ENCODE data around the gene DUSP14. TPM values are rescaled to one million over a fixed set of nuclear protein-coding genes. Genes with fewer than 3 reads are reported as not detected.

The DUSP14 gene
- total RNA-seq, 2 donors from 2014 or later = 35.3 to 39.6 TPM

DNA sequence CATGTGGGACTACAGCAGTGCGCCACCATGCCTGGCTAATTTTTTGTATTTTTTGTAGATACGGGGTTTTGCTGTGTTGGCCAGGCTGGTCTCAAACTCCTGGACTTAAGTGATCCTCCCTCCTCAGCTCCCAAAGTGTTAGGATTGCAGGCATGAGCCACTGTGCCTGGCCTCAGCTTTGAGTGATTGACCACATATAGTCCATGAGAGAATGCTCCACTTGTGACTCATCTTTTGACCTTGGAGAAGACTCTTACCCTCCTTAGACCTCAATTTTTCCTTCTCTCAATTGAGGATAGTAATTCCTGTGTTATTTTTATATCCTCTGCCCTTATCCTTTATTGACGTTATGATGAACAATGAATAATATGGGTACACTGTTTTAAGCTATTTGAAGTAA is 30.9 kb upstream of the DUSP14 start:
- TF ChIP-seq, protein P1, sequence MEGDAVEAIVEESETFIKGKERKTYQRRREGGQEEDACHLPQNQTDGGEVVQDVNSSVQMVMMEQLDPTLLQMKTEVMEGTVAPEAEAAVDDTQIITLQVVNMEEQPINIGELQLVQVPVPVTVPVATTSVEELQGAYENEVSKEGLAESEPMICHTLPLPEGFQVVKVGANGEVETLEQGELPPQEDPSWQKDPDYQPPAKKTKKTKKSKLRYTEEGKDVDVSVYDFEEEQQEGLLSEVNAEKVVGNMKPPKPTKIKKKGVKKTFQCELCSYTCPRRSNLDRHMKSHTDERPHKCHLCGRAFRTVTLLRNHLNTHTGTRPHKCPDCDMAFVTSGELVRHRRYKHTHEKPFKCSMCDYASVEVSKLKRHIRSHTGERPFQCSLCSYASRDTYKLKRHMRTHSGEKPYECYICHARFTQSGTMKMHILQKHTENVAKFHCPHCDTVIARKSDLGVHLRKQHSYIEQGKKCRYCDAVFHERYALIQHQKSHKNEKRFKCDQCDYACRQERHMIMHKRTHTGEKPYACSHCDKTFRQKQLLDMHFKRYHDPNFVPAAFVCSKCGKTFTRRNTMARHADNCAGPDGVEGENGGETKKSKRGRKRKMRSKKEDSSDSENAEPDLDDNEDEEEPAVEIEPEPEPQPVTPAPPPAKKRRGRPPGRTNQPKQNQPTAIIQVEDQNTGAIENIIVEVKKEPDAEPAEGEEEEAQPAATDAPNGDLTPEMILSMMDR (IDR thresholded peaks at IDR 0.05) = no peak
- Histone ChIP-seq H3K4me1 (no peaks in the 10 kb centered on the region), H3K4me3 (no peak overlapping the region), H3K9me3 (no peaks in the 10 kb centered on the region), H3K27ac (no peak overlapping the region), H3K27me3 (no peaks in the 10 kb centered on the region), H3K36me3 (peaks cover 6% of the 10 kb centered on the region)
- DNase-seq (ENCODE audit: low spot score) = no peak

DNA sequence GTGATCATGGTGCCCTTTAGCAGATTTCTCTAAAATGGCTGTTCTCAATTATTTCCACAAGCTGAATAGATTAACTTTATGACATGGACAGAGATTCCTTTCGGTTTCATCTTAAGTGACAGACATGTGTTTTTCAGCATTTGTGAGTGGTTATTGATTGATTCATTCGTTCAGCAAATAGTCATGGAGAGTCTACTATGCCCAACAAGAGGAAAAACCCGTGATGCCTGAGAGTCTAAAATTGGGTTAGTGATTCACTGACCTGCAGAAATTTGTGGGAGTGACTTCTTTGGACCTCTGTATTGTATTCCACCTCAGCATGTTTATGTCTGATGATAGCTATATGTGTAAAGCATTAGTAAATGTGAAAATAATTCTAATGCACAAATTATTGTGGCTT is 28.0 kb upstream of the DUSP14 start:
- Histone ChIP-seq H3K27ac (no peak overlapping the region), H3K4me1 (no peaks in the 10 kb centered on the region), H3K27me3 (no peaks in the 10 kb centered on the region), H3K36me3 (peaks cover 21% of the 10 kb centered on the region), H3K9me3 (no peaks in the 10 kb centered on the region), H3K4me3 (no peak overlapping the region)
- TF ChIP-seq, protein P1 (IDR thresholded peaks at IDR 0.05) = no peak
- DNase-seq (ENCODE audit: low spot score) = no peak

DNA sequence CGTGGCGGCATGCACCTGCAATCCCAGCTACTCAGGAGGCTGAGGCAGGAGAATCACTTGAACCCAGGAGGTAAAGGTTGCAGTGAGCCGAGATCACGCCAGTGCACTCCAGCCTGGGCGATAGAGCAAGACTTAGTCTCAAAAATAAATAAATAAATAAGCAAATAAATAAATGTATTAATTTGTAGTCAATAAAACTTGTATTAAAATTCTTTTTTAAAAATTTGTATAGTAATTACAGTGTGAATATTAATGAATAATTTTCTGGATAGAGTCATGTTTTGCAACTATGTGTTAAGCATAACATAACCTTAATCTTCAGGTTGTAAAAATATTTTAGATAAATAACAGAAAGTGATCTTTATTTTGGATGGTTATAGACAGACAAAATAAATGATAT is 27.2 kb upstream of the DUSP14 start:
- TF ChIP-seq, protein P1 (IDR thresholded peaks at IDR 0.05) = no peak
- H3K4me3 ChIP-seq = no peak overlapping the region
- H3K27ac ChIP-seq = no peak overlapping the region
- H3K27me3 ChIP-seq = no peaks in the 10 kb centered on the region
- H3K9me3 ChIP-seq = no peaks in the 10 kb centered on the region
- no peak for DNase-seq (ENCODE audit: low spot score)
- no peaks in the 10 kb centered on the region for H3K4me1 ChIP-seq
- peaks cover 24% of the 10 kb centered on the region for H3K36me3 ChIP-seq

DNA sequence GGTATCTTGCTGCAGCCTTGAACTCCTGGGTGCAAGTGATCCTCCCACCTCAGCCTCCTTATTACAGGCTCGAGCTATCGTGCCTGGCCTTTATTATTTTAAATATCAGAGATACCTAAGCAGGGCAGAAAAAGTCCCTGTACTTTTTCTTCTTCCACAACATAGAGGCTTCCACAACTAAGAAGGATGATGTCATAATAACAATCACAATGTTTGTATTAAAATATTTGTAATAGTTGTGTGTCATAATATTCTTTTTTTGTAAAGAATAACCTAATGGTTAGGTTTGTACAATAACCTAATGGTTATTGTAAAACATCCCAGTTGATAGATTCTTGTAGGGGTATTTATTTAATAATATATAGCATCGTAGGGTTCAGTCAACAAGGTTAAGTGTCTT is 26.7 kb upstream of the DUSP14 start:
- no peaks in the 10 kb centered on the region for H3K4me1 ChIP-seq
- H3K27me3 ChIP-seq = no peaks in the 10 kb centered on the region
- DNase-seq (ENCODE audit: low spot score) = no peak
- H3K4me3 ChIP-seq = no peak overlapping the region
- TF ChIP-seq, protein P1 (IDR thresholded peaks at IDR 0.05) = no peak
- H3K9me3 ChIP-seq = no peaks in the 10 kb centered on the region
- no peak overlapping the region for H3K27ac ChIP-seq
- peaks cover 30% of the 10 kb centered on the region for H3K36me3 ChIP-seq

DNA sequence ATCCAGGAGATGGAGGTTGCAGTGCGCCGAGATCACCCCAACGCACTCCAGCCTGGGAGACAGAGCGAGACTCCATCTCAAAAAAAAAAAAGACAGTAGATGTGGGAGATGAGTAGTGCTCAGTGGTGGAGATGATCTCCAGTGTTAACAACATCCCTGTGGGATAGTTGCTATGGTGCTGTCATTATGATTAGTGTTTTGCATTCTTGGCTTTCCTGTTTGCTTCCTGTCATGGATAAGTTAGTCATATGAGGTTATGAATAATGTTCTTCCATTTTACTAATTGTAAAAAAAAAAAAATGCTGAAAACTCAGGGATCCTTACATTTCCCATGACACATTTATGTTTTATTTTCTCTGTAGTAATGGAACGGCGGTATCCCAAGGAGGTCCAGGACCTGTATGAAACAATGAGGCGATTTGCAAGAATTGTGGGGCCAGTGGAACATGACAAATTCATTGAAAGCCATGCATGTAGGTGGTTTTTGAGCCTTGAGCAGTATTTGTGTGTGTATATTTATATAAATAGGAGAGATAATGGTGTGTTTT is 24.5 kb upstream of the DUSP14 start:
- TF ChIP-seq, protein P1 (IDR thresholded peaks at IDR 0.05) = no peak
- no peaks in the 10 kb centered on the region for H3K9me3 ChIP-seq
- no peak for DNase-seq (ENCODE audit: low spot score)

DNA sequence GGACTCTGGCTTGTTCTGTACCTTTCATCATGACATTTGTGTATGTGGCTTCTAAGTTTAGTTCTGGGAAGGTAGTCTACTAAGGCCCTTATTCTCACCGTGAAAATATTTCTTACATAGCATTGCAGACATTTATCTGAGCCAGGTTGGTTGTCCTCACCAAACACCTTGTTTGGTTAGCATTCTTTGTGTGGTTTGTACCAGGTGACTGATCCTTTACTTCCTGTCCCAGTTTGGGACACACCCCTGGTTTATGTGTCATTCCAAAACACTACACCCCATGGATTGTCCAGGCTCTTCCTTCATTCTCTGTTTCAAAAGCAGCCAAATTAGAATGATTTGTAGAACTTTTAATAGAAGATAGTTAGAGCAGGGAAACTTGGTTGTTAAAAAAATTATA is 23.2 kb upstream of the DUSP14 start:
- H3K27me3 ChIP-seq = no peaks in the 10 kb centered on the region
- H3K4me1 ChIP-seq = no peaks in the 10 kb centered on the region
- DNase-seq (ENCODE audit: low spot score) = no peak
- peaks cover 40% of the 10 kb centered on the region for H3K36me3 ChIP-seq
- TF ChIP-seq, protein P1 (IDR thresholded peaks at IDR 0.05) = no peak
- no peak overlapping the region for H3K4me3 ChIP-seq
- no peaks in the 10 kb centered on the region for H3K9me3 ChIP-seq
- H3K27ac ChIP-seq = no peak overlapping the region

More for the DNA sequence above, 24.5 kb upstream of the DUSP14 start:
- Histone ChIP-seq H3K4me1 (no peaks in the 10 kb centered on the region), H3K27ac (no peak overlapping the region), H3K36me3 (peaks cover 32% of the 10 kb centered on the region), H3K27me3 (no peaks in the 10 kb centered on the region), H3K4me3 (no peak overlapping the region)

Measured in right atrium auricular region (tissue), 2 donors.